Epithelial cell of esophagus (primary cell): ENCODE results near the gene ANAPC10.

ENCODE experiments used
- DNase-seq: peaks from one replicate; pipeline ENCODE4 v3.0.0; 2010; ENCODE audit warnings: low read depth
- H3K4me3 ChIP-seq: 2 replicates; pipeline ENCODE4 v1.5.1; 2011; ENCODE audit warnings: mild to moderate bottlenecking, low read length, control low read depth
- CTCF ChIP-seq: IDR thresholded peaks from 2 replicates; pipeline ENCODE4 v1.5.1; 2011; ENCODE audit warnings: low read depth, mild to moderate bottlenecking, low read length, control low read depth, inconsistent platforms; ENCODE audit not compliant: insufficient read depth; ENCODE audit errors: missing control alignments

ANAPC10 gene

DNA sequence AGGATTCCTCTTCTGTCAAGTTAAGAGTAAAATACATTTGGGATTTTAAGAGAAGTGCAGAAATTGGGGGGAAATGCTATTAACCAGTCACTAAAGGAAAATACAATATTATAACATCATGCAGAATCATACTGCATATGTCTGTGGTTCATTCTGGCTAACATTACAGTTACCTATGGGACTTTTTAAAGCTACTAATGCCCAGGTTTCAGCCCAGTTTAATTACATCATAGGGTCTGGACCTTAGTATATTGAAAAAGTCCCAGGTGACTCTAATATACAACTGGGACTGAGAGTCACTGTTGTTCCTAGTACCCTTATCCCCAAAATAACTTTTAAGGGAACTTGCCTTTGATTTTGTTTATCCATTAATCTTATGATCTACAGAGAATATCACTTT lies 10.1 kb upstream of the ANAPC10 start:
- DNase-seq = no peak
- TF ChIP-seq CTCF = no peak
- no peak overlapping the region for H3K4me3 ChIP-seq

GRCh38 chr4:145107126-145107525 lies 9.1 kb upstream of the ANAPC10 start:
- H3K4me3 ChIP-seq = no peak overlapping the region
- no peak for TF ChIP-seq CTCF
- no peak for DNase-seq

DNA sequence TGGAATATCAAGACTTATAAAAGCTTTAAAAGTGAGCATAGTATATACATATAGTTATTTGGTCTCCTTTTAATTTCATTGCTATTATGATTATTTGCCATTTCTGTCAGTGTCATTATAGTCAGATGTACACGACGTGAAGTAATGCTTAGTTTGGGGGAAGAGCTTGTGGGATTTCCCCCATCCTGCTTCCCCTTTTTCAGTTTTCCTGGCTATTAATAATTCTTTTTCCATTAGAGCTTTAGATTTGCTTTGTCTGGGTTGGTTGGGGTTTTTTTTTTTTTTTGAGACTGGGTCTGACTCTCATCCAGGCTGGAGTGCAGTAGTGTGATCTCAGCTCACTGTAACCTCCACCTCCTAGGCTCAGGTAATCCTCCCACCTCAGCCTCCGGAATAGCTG lies 5.5 kb upstream of the ANAPC10 start:
- no peak for DNase-seq
- TF ChIP-seq CTCF = no peak
- H3K4me3 ChIP-seq = no peak overlapping the region

- TF ChIP-seq CTCF = no peak
- no peak for DNase-seq
- no peak overlapping the region for H3K4me3 ChIP-seq
These were observed 4.6 kb upstream of the ANAPC10 start for GRCh38 chr4:145102619-145103018.

DNA sequence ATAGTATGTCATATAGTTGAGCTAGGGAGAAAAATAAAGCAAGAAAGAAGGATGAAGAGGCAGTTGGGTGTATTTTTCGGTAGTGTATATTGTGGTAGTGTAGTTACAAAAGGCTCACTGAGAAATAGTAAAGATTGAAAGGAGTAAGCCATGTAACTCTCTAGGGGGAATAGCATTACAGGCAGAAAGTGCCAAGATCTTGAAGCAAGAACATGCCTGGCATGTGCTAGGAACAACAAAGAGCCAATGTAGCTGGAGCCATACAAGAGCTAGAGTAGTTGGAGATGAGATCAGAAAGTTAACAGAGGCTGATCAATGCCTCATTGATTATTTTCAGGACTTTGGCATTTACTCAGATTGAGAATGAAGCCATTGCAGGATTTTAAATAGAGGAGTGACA lies 3.1 kb upstream of the ANAPC10 start:
- DNase-seq = no peak
- H3K4me3 ChIP-seq = no peak overlapping the region
- TF ChIP-seq CTCF = no peak

DNA sequence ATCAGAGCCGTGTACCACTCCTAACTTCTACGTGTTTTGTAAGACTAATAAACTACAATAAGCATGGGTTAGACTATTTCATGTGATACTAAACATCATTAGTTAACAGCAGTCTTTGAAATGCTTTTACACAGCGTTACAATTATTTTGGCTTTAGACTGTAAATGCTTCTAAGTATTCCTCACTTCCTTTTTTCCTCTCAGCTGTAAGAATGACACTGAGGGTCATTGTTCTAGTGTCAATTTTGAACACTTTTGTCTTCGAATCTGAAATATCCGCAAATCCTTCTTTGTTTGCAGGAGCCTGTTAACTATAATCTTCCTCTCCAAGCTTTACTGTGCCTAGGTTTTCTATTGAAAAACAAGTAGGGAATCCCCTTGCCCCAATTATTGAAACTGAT lies 1.7 kb upstream of the ANAPC10 start:
- H3K4me3 ChIP-seq = peak overlapping the region; percentile 92
- peak; percentile 1 for DNase-seq
- no peak for TF ChIP-seq CTCF

DNA sequence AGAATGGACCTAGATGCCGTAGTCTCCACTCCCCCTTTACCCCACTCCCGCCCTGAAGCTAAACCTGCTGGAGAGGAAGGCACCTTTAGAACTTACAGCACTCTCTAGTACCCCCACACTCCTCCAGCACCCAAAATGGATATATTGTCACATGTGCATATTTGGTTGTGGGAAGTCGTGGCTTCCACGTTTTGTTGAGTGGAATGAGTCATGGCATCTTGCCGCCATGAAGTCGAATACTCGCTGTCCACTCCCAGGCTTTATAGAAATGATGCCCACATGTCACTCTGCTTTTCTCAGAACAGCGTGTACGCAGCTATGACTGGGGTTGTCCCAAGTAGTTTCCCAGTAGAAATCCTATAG lies 660 bp upstream of the ANAPC10 start:
- TF ChIP-seq CTCF = no peak
- H3K4me3 ChIP-seq = peak overlapping the region; percentile 92
- DNase-seq = peak; percentile 78
